ENCODE results near the gene RPL23. TPM values are rescaled to one million over a fixed set of nuclear protein-coding genes. Genes with fewer than 3 reads are reported as not detected.
A peak's percentile ranks its signal among the peaks of the same experiment; 100 is the strongest.

The RPL23 gene
- total RNA-seq, 1 donor from 2014 or later: 1,678 TPM

DNA sequence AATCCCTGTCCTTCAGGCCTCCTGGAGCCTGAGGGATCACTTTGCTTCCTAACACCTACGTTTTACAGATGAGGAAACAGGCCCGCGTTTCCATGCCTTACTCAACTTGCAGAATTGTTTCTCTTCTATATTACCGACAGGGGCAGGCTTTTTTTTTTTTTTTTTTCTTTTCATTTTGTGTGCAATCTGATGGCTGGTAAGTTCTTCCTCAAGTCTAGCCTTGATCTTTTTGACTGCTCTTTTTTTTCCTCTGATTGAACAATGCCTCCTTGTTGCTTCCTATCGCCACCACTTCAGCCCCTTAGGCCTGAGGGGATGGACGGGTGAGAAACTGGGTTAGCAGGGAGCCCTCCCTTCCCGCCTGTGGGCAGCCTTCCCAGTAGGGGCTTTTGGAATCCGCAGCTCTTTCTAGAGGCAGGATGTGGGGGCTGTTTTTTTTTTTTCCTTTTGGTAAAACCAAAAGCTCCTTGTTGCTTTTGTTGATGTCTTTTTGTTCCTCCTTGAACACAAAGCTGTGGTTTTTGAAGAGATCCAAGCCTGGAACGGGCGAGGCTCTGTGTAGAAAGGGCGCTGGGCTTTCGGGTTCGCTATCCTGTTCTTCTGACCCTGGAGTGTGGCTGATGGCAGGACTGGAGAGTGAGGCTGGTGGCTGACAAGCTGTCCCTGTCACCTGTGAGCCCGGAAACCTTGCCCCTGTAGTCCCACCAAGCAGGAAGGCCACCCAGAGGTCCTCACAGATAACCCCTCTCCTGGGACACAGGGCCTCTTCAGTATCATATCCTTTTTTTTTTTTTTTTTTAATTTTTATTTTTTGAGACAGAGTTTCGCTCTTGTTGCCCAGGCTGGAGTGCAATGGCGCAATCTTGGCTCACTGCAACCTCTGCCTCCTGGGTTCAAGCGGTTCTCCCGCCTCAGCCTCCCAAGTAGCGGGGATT is 30.3 kb upstream of the RPL23 start:
- no peak for DNase-seq

DNA sequence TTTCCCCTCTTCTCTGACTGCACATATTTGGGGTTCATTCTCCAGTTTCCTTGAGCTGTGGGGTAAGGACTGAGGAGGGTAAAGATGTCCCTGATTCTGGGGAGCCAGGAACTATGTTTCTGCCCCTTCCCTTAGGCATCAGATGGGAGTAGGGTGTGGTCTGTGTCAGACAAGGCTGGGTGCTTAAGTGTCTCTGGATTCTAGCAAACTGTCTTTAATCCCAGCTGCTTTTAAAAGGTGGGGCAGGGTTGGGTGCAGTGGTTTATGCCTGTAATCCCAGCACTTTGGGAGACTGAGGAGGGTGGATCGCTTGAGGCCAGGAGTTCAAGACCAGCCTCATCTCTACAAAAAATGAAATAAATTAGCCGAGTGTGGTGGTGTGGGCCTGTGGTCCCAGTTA is 29.3 kb upstream of the RPL23 start:
- DNase-seq: no peak

DNA sequence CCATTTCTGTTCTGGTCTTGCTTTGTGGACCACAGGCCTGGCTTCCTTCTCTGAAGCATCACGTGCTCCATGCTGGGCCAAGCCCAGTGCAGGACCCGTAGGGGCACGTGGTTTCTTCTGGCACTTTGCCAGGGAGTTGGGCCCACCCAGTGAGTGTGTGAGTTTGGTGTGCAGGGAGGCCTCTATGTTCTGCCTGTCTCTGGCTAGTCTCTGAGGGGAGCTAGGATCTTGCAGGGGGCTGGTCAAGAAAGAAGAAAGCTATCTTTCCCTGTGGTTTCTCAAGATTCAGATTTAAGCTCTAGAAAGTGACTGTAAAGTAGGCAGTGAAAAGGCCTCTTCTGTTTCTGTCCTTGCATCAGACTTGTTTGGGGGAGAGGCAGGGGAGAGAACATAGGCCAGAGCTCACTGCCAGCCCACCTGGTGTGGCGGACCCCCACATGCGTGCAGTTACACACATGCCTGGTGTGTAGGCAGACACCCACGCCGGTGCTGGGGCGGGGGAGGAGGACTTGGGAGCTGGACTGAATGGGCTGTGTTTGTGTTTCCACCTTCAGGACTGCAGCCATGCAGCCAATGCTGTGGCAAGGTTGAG is 28.2 kb upstream of the RPL23 start:
- no peak for DNase-seq

DNA sequence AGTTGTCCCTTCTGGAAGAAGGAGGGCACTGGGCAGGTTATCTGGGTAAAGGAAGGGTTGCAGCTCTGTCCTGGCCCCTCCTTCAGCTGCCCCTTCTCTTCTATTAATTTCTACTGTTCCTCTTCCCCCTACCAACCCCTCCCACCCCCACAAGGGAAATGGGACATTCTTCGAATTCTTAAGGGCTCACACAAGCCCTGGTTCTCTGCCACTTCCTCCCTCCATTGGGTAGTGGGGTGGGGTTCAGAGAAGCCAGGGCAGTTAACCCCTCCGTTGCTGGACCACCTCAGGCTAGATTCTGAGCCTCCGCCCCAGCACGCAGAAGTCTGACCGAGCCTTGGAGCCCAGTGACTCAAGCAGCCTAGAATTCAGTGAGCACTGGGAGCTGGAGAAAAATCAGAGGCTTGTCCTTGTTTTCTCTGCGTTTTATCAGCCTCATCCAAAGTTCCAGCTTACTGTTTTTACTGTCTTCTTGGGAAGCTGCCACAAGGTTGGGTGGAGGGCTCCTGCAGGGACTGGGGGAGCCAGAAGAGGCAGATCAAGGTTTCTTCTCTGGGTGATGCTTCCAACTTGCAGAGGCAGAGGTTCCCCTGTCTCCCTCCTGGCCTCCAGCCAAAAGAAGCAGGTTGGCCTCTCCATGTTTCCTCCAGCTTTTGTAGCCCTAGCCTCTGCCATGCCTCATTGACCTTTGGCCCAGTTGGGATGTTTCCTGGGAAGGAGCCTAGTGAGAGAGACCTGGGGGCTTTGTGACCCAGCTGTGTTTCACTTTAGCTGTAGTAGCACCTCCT is 26.6 kb upstream of the RPL23 start:
- DNase-seq: no peak

DNA sequence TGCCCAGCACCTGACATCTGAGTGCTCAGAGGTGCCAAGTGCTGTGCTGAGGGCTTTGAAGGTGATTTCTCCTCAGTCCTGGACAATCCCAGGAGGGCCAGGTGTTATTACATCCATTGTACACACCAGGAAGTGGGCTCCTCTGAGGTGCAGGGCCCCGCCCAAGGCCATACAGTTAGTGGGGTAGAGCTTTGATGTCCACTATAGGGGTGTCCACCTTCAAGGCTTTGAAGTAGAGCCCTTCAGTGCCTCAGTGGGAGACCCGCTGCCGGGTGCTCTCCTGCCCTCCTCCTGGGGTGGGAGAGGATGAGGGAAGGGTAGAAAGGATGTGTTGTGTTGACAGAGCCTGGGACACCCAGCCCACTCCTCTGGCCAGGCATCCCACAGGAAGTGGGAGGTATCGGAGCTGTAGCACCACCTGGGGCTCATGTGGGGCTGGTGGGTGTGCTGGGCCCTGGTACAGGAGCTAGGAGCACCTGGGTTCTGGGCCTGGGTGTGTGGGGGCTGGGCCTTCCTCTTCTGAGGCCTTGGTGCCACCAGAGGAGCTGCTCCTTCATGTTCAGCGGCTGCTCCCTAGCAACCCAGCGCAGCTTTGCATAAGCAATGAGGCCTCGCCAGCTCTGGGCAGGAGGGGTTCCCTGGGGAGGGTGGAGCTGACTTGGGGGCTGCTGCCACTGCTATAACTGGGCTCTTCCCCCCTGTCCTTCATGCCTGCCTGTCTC is 23.8 kb upstream of the RPL23 start:
- no peak for DNase-seq

DNA sequence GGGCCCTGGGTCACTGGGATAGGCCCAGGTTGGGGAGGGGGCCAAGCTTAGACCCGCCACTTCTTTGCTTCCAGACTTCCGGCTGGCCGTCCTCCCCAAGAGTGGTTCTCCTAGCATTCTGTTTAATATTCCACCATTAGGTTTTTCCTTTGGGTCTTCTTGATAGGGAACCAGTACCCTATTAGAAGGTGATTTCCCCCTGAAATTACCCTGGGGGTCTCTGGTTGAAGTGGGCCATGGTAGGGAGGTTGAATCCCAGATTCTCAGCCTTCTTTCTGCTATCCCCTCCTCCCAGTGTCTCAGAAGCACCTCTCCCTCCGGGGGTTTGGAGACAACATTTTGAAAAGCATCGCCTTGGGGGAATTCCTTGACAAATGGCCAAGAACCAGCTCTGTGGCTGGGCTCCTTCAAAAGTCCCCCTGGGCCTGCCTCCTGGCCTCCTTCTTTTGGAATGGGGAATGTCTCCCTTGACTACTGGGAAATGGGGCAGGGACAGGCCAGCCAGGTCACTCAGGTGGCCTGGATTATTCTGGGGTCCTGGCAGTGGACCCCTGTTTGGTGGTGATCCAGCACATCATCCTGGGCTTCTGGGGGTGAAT is 22.1 kb upstream of the RPL23 start:
- DNase-seq: no peak

DNA sequence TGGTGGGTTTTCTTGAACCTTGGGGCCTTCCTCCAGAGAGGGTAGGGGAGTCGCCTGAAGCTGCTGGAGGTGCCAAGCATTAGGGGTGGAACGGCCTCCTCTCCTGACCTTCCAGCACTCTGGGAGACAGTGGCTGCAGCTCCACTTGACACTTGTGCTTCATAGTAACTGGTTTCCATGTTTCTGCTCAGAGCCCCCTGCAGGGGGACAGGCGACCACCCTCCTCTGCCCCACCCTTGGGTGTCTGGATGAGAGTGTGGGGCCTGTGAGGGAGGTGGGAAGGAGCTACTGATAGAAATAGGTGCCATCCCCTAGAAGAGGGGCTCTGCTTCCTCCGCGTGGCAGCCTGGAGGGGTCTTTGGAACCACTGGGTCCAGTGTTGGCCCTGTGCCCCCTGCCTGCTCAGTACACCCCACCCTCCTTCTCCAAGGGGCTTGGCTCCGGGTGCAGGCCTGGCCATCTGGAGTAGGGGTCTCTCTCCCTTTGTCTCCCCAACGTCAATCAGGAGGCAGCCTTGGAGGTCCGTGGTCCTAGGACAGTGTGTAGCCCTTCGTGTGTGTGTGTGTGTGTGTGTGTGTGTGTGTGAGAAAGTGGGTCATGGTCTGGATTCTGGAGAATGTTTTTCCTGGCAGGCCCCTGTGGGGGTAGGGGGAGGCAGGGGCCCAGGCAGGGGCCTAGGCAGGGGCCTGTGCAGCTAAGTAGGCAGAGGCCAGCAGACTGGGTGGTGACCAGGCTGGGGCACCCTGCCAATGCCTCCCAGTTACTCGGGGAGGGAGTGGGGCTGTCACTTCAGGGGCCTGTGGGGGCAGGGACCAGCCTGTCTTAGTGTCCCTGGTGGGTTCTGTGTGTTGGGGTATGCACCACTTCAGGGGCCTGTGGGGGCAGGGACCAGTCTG is 21.2 kb upstream of the RPL23 start:
- DNase-seq: no peak

DNA sequence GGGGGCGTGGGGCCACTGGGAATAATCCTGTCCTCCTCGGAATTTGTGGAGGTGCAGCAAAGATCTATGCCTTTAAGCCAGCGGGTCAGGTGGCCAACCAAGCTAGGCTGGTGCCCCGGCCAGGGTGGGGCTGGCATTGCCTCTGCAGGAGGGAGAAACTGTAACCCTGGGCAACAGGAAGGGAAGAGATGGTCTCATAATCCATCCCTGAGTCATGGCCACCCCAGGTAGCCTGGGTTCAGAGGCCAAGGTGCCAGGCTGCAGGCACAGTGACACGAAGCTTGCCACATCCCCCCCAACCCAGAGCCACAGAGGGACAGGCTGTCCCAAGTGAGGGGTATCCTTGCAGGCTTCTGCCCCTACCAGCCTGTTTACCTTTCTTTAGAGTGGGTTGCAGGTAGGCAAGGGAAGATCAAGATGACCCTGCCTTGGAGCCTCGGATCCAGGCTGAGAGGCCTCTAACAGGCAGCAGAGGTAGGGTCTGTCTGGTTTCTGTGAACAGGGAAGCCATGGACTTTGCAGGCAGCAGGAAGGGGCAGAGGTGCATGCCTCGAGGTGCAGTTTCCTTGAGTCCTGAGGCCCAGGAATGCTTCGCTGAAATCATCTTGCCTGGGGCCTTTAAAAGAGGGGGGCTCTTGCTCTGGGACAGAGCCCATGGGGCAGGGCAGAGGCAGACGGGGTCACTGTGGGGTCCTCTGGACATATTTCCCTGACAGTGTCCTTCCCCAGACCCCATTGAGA is 20.3 kb upstream of the RPL23 start:
- no peak for DNase-seq

DNA sequence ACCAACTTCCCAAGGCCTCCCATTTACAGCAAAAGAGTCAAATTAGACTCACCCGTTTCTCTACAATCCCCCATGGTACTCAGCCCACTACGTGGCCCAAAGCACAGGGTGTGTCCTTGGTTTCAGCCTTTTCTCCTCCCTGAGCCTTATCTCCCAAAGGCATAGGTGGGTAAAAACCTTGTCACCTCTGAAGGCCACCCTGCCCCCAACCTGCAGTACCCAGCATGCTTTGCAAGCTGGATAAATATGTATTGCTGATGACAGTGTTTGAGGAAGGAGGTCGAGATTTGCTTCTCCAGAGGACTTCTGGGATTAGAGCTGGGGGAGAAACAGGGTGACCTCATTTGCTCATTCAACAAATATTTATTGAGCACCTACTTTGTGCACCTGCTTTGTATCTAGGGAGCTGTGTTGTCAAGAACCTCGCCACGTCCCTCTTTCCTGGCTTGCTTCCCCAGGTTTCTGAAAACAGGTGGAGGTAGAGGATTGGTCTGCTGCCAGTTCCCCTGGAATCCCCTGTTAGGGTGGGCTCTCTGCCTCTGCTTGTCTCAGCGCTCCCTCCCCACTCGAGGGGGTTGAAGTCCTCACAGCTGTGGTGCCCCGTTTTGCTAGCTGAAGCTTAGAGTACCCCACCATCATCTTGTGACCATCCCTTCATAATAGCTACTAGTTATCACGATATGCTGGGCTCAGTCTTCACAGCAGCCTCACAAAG is 19.3 kb upstream of the RPL23 start:
- no peak for DNase-seq

DNA sequence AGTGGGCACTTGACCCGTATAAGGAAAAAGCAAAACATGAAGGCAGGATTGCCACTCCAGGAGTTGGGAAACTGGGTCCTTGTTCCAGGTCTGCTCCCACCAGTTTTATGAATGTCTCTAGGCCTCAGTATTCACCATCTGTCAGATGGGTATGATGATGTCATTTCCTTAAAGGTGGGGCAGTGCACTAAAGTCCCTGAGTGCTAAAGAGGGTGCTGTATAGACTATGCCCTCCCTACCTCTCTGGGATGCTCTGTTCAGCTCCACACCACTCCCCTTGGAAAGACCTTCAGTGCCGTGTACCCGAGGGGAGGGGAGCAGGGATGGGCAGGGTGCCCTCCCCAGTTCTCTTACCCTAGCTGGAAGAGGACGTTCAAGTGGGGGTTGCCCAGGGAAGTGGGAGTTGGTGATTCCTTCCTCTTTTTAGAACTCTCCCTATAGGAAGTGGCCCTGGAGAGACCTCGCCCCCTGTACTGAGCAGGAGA is 18.5 kb upstream of the RPL23 start:
- no peak for DNase-seq

DNA sequence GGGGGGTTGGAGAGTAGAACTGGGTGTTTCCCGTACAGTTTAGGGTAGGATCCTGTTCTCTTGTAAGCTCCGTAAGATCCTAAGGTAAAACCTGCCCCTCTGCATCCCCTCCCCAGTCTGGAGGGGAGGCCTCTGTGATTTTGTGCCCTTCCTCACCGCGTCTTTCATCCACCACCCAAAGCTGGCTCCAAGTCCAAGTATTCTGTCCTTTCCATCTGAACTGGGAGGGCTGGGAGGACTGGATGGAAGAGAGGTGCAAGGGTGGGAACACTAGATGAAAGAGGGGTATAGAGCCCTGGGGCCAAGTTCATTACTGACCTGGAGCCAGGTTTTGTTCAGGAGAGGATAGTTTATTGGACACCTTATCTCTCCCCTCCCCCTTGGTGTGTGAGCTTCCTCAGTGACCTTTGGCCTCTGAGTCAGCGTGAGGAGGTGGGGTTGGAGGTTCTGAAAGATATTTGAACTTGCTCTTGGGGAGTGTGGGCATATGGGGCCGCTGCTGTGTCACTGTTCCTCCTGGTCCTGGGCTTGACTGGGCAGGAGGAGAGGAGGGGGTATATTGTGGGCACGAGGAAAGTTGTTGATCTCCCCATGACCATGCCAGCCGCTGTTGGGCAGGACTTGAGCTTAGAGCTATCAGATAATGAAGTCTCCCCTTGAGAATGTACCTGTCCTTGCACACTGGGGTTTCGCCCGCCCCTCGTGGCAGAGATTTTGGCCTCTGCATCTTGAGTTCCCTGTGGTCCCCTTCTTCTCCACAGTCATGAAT is 17.9 kb upstream of the RPL23 start:
- DNase-seq: no peak

DNA sequence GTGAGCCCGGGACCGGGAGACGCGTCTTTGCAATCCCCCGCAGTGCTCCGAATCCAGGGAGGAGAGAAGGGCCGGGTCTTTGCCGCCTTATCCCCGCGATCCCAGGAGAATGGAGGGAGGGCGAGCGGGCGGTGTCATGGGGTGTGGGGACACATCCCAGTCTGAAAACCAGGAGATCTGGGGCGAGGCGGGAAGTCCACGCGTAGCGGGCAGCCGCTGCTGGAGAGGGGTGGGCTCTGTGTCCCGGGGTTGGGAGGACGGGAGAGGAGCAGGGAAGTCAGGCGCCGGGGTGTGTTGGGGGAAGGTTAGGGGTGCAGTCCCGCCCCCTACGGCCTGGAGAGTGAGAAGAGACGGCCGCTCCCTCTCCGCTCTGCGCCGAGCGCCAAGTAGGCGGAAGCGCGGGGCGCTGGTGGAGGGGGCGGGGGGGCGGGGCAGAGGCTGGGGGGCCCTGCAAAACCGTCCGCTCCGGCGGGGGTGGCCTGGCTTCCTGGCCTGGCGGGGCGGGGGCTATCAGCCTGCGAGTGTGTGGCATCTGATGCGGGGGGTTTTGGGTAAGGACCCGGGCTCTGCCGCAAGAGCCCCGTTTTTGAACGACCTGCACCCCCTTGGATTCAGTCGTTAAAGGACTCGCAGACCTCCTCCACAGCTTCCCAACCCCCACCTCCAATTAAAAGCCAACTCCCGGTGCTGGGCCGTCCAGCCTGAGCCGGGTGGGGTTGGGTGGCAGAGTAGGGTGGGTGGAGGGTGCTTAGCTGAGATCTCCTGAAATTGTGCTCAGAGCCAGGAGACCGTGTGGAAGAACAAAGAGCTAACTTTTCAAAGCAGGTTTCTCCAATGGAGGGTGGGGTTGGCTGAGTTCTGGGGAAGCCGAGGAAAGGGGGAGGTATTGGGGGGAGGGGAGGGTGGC is 17.0 kb upstream of the RPL23 start:
- DNase-seq: no peak

DNA sequence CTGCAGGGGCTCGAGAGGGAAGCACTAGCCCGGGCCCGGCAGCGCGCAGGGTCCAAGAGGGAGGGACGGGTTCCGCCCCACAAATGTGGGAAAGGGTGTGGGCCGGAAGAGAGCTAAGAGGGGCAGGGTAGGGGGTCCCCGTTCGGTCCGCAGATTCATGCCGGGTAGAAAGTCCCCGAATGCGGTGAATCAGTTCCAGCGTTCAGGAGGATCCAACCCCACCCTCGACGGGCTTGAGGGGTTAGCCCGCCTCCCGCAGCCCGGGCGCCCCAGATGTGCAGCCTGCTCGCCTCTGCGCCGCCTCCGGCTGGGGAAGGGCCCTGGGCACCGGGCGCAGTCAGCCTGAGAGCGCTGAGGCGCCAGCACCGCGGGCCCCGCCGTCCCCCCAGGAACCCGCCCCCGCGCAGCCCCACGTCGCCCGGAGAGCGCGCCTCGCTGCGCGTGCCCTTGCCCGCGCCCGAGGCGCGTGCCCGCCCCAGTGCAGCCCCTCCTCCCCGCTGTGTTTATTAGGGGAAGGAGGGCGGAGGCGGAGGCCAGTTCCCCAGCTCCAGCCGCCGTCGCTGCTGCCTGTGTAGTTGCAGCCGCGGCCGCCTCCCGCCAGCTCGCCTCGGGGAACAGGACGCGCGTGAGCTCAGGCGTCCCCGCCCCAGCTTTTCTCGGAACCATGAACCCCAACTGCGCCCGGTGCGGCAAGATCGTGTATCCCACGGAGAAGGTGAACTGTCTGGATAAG is 16.2 kb upstream of the RPL23 start, which contains the start of gene LASP1:
LASP1 (plus strand) TSS at position 533 of the 733 bp plus-strand sequence; CDS start at position 665, 132 bp downstream.
- peak; percentile 87 for DNase-seq

DNA sequence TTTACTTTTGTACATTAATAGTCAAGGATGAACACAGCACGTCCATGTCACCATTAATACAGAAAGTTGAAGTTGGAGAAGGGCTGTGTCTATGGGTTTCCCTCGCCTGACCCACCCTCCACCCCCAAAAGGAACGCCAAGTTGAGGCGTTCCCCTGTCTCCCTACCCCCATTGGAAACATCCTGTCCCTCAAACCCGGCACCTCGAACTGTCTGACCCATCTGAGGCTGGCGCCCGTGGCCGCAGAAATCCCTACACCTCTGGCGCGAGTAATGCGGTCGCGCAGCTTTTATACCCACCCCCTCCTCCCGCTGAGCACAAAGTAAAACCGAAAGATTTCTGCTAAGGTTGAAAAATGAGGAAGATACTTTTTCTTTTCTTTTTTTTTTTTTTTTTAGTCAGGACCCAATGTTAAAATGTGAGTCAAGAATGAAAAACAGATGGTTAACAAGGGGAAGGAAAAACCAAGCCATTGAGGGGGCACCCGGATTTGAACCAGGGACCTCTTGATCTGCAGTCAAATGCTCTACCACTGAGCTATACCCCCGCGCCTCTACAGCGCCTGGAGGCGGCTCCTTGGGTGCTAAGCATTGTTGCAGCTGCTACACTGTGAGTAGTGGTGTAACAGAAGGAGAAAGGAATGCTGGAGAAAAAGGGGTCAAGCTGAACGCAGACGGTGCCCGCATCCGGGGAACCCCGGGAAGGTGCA is 15.4 kb upstream of the RPL23 start:
- peak; percentile 85 for DNase-seq

DNA sequence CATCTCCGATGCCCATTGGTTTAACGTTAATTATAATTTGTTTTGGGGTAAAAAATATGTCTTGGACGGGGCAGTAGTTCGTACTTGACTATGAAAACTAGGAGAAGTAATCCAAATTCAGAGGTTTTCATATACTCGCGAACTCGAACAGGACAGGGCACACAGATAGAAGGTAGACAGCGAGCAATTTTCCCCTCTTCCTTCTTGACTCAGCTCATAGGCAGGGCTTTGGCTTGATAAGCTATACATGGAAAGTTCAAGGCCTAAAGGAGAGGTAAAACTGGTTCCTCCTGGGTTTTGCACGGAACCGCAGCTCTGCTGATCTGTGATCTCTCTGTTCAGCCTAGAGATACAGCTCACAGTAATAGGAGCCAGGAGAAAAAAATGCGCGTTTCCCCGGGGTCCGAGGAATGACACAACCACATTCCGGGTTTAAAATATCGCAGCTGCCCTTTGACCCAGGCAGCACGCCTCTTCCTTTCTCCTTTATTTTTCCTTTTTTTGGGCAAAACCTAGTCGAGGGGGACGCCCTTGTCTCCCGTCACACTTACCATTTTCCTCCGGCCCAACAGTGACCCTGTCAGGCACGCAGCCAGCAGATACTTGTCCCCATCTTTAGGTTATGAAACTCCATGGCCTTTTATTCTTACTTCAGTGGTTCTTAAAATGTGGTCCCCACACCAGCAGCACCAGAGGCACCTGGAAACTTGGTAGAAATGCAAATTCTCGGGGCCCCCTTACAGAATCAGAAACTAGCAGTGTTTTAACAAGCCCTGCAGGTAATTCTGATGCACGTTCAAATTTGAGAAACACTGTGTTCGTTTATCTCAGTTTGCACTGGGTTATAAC is 14.7 kb upstream of the RPL23 start:
- no peak for DNase-seq
